ENCODE measurements around the gene ARF3.

GRCh38 chr12:48991247-48992050, 34.2 kb upstream of the ARF3 start:
- TF ChIP-seq CTCF (conservative IDR thresholded peaks at IDR 0.05 in 1 of 2, IDR thresholded peaks at IDR 0.05 in 1 of 2; ENCODE audit: low read depth in 1 of 2, low read length in 2 of 2), result no peak
- TF ChIP-seq EZH2 (IDR thresholded peaks at IDR 0.05; ENCODE audit: low read length, missing control alignments), result no peak
